ENCODE data around the gene MATN4. TPM values are rescaled to one million over a fixed set of nuclear protein-coding genes. Genes with fewer than 3 reads are reported as not detected.

The MATN4 gene
- total RNA-seq, 1 donor from 2014 or later, result 2.0 TPM

DNA sequence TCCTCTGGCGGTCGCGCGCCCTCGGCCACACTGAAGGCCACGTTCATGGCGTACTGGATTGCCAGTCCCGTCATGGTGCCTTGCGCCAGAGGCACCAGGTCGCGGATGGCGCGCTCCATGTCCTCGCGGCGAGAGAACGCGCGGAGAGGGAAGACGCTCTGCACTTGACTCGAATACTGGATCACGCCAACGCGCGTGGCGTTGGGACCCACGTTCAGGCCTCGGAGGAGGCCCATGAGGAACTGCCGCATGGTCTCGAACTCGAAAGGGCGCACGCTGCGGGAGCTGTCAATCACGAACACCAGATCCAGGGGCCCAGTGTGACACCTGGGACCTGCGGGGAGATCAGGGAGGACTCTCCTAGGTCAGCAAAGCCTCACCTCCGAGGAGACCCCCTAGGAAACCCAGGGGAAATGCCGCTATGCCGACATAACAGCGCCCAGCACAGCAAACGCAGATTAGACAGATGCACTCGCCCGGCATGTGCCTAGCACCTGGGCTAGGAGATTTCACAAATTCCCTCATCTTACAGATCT lies 3.6 kb downstream of the MATN4 start:
- Mint-ChIP-seq H3K4me3 (no peak overlapping the region), H3K27ac (no peak overlapping the region), H3K36me3 (ENCODE audit: low read depth) (peaks cover 12% of the 10 kb centered on the region), H3K9me3 (no peaks in the 10 kb centered on the region), H3K4me1 (ENCODE audit: low read depth) (peaks cover 50% of the 10 kb centered on the region), H3K27me3 (ENCODE audit: insufficient read depth) (peaks cover 3% of the 10 kb centered on the region)
- DNase-seq (ENCODE audit: low spot score), result no peak
- intact Hi-C loops (cut with micrococcal nuclease), result loop anchor here (5.0 to 10.0 kb wide), 2 partner anchors 332 to 450 kb away; no protein-coding TSS in a partner anchor

DNA sequence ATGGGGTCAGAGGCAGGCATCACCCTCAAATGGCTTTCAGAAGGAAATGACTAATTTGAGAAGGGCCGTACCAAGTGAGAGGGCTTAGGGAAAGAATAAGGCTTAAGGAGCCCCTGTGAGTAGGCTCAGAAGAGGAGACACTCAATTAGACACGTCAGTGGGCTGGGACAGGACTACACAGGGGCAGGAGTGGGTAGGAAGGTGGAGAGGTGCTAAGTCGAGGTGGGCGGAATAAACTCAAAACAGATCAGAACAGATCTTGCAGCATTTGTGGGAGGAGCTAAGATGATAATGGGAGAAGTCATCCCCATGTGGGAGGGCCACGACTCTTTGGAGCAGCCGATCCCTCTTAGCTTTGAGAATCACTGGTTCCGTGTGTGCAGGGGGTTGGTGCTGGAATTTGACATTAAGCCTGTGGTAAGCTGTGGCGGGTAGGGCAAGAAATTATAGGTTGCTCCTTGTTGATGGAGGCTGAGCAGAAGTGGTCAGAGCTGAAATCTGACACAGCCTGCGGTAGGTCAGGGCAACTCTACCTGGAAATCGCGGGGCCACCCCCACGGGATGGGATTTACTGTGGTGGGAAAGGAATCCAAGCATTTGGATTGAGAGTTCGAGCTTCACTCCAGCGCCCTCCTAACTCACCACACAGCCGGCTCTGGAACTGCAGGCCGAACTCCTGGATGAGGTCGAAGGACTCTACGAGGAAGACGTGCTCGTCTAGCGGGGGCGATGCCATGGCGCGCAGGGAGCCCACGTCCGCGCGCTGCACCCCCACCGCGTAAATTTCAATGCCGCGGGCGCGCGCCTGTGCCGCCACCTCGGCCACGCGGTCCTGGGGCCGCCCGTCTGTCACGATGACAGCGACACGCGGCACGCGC lies 4.3 kb downstream of the MATN4 start:
- no peak for DNase-seq (ENCODE audit: low spot score)
- intact Hi-C loops (cut with micrococcal nuclease), result loop anchor here (5.0 to 10.0 kb wide), 2 partner anchors 332 to 451 kb away; no protein-coding TSS in a partner anchor
- H3K9me3 Mint-ChIP-seq, result no peaks in the 10 kb centered on the region
- peaks cover 57% of the 10 kb centered on the region for H3K4me1 Mint-ChIP-seq (ENCODE audit: low read depth)
- H3K27ac Mint-ChIP-seq, result peak overlapping the region; percentile 54
- H3K4me3 Mint-ChIP-seq, result peak overlapping the region; percentile 11
- peaks cover 14% of the 10 kb centered on the region for H3K36me3 Mint-ChIP-seq (ENCODE audit: low read depth)
- peaks cover 3% of the 10 kb centered on the region for H3K27me3 Mint-ChIP-seq (ENCODE audit: insufficient read depth)

DNA sequence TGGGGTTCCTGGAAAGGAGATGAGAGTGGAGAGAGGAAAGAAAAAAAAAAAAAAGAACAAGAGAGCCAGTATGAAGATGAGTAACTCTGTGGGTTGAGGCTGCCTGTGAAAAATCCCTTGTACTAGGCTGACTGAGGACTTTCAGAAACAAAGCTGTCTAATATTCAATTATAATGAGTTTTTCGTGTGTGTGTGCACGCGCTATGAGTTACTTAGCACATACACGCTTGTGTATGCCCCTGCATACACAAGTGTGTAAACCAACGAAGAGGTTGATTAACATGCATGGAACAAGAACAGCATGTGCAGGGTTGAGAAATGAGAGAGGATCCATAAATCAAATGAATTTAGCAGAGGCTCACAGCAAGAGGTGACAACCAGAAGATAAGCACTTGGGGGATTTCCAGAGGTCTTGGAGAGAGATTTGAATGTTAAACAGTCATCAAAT lies 6.3 kb downstream of the MATN4 start:
- intact Hi-C loops (cut with micrococcal nuclease), result loop anchor here (1.0 to 10.0 kb wide), 3 partner anchors 9 to 453 kb away; no protein-coding TSS in a partner anchor
- H3K27me3 Mint-ChIP-seq (ENCODE audit: insufficient read depth), result no peaks in the 10 kb centered on the region
- H3K36me3 Mint-ChIP-seq (ENCODE audit: low read depth), result peaks cover 14% of the 10 kb centered on the region
- H3K9me3 Mint-ChIP-seq, result no peaks in the 10 kb centered on the region
- peak overlapping the region; percentile 89 for H3K27ac Mint-ChIP-seq
- peaks cover 49% of the 10 kb centered on the region for H3K4me1 Mint-ChIP-seq (ENCODE audit: low read depth)
- H3K4me3 Mint-ChIP-seq, result peak overlapping the region; percentile 70
- no peak for DNase-seq (ENCODE audit: low spot score)

DNA sequence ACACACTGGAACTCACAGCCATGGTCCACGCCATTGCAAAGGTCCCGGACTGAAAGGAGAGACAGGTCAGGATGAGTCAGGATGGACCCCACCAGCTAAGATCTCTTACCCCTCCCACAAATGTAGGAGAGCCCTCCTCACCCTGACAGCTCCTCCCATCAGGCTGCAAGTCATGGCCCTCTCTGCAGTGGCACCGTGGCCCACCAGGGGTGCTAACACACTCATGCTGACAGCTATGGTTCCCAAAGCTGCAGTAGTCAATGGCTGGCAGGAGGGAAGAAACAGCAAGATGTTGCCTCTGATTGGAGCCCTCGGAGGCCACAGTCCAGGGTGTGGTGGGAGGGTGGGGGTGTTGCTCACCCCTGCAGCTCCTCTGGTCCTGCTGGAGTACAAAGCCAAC lies 7.1 kb downstream of the MATN4 start:
- Mint-ChIP-seq H3K27ac (no peak overlapping the region), H3K4me3 (no peak overlapping the region), H3K4me1 (ENCODE audit: low read depth) (peaks cover 49% of the 10 kb centered on the region), H3K9me3 (no peaks in the 10 kb centered on the region), H3K27me3 (ENCODE audit: insufficient read depth) (no peaks in the 10 kb centered on the region), H3K36me3 (ENCODE audit: low read depth) (peaks cover 17% of the 10 kb centered on the region)
- DNase-seq (ENCODE audit: low spot score), result no peak
- intact Hi-C loops (cut with micrococcal nuclease), result loop anchor here (1.0 to 10.0 kb wide), 3 partner anchors 8 to 454 kb away; no protein-coding TSS in a partner anchor

DNA sequence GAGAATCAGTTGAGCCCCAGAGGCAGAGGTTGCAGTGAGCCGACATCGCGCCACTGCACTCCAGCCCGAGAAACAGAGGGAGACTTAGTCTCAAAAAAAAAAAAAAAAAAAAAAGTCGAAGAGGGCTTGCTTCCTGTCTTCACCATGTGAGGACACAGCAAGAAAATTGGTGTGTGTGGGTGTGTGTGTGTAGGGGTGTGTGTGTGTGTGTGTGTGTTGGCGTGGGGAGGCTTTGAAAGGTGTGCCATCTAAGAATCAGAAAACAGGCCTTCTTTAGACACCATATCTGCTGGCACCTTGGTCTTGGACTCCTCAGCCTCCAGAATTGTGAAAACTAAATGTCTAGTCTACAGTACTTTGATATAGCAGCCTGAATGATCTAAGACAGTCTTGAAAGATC lies 8.3 kb downstream of the MATN4 start:
- Mint-ChIP-seq H3K27ac (no peak overlapping the region), H3K4me1 (ENCODE audit: low read depth) (peaks cover 49% of the 10 kb centered on the region), H3K9me3 (no peaks in the 10 kb centered on the region), H3K4me3 (no peak overlapping the region), H3K36me3 (ENCODE audit: low read depth) (peaks cover 19% of the 10 kb centered on the region), H3K27me3 (ENCODE audit: insufficient read depth) (no peaks in the 10 kb centered on the region)
- DNase-seq (ENCODE audit: low spot score), result no peak
- intact Hi-C loops (cut with micrococcal nuclease), result loop anchor here (5.0 to 10.0 kb wide), 4 partner anchors 327 to 615 kb away; no protein-coding TSS in a partner anchor

DNA sequence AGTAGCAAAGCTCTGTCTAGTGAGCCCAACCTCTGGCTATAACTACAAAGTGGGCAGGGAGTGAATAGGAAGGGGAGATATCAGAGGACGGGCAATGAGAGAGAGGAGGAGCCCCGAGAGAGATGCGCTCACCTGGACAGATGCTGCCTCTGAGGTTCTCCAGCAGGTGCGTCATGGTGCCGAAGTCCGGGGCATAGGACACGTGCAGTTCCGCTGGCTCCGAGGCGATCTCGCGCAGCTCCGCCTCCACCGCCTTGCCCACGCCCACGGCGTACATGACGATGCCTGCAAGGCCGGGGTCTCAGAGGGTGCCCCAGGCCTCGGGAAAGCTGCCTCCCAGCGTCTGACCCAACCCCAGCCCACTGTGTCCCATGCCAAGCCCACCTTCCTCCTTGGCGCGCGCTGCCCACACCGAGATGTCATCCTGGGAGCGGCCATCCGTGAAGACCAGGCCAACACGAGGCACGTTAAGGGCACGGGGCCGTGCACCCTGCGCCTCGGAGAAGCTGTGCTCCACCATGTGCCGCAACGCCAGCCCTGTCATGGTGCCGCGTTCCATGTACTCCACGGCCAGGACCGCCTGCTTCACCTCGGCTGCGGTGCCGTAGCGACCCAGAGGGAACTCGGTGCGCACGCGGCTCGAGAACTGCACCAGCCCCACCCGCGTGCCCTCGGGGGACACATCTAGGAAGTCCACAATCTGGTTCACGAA lies 10.2 kb downstream of the MATN4 start:
- no peak for DNase-seq (ENCODE audit: low spot score)
- intact Hi-C loops (cut with micrococcal nuclease), result loop anchor here (10.0 kb wide), 2 partner anchors 393 to 613 kb away; no protein-coding TSS in a partner anchor

DNA sequence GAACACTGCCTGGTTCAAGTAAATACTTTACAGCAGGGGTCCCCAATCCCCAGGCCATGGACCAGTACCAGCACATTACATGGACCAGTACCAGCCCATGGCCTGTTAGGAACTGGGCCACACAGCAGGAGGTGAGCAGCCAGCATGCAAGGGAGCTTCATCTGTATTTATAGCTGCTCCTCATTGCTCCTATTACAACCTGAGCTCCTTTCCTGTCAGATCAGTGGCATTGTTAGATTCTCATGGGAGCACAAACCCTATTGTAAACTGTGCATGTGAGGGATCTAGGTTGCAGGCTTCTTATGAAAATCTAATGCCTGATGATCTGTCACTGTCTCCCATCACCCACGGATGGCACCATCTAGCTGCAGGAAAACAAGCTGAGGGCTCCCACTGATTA lies 13.4 kb downstream of the MATN4 start:
- Mint-ChIP-seq H3K36me3 (ENCODE audit: low read depth) (peaks cover 11% of the 10 kb centered on the region), H3K4me3 (no peak overlapping the region), H3K27me3 (ENCODE audit: insufficient read depth) (peaks cover 19% of the 10 kb centered on the region), H3K4me1 (ENCODE audit: low read depth) (peaks cover 13% of the 10 kb centered on the region), H3K9me3 (no peaks in the 10 kb centered on the region), H3K27ac (no peak overlapping the region)
- intact Hi-C loops (cut with micrococcal nuclease), result loop anchor here (2.0 to 10.0 kb wide), 3 partner anchors 16 to 610 kb away; no protein-coding TSS in a partner anchor
- no peak for DNase-seq (ENCODE audit: low spot score)

More for the DNA sequence above, 10.2 kb downstream of the MATN4 start:
- Mint-ChIP-seq H3K4me1 (ENCODE audit: low read depth) (peaks cover 43% of the 10 kb centered on the region), H3K9me3 (no peaks in the 10 kb centered on the region), H3K27me3 (ENCODE audit: insufficient read depth) (peaks cover 4% of the 10 kb centered on the region), H3K36me3 (ENCODE audit: low read depth) (peaks cover 14% of the 10 kb centered on the region), H3K4me3 (no peak overlapping the region), H3K27ac (no peak overlapping the region)

DNA sequence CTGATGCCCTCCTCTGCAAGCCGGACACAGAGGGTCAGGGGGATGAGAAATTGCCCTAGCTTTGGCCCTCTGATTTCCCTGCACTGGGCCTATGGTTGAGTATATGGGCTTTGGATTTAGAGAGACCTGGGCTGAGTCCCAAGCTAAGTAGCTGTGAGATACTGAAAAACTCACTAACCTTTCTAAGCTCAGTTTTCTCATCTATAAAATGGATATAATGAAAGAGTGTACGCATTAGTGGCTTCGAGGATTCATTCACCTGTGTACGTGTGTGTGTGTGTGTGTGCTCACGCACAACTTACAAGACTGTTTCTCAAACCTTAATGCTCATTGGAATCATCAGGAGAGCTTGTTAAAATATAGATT lies 14.1 kb downstream of the MATN4 start:
- Mint-ChIP-seq H3K36me3 (ENCODE audit: low read depth) (peaks cover 8% of the 10 kb centered on the region), H3K27me3 (ENCODE audit: insufficient read depth) (peaks cover 22% of the 10 kb centered on the region), H3K4me1 (ENCODE audit: low read depth) (peaks cover 7% of the 10 kb centered on the region), H3K4me3 (peak overlapping the region; percentile 76), H3K27ac (no peak overlapping the region), H3K9me3 (no peaks in the 10 kb centered on the region)
- intact Hi-C loops (cut with micrococcal nuclease), result loop anchor here (2.0 to 10.0 kb wide), 3 partner anchors 17 to 609 kb away; no protein-coding TSS in a partner anchor
- DNase-seq (ENCODE audit: low spot score), result no peak

DNA sequence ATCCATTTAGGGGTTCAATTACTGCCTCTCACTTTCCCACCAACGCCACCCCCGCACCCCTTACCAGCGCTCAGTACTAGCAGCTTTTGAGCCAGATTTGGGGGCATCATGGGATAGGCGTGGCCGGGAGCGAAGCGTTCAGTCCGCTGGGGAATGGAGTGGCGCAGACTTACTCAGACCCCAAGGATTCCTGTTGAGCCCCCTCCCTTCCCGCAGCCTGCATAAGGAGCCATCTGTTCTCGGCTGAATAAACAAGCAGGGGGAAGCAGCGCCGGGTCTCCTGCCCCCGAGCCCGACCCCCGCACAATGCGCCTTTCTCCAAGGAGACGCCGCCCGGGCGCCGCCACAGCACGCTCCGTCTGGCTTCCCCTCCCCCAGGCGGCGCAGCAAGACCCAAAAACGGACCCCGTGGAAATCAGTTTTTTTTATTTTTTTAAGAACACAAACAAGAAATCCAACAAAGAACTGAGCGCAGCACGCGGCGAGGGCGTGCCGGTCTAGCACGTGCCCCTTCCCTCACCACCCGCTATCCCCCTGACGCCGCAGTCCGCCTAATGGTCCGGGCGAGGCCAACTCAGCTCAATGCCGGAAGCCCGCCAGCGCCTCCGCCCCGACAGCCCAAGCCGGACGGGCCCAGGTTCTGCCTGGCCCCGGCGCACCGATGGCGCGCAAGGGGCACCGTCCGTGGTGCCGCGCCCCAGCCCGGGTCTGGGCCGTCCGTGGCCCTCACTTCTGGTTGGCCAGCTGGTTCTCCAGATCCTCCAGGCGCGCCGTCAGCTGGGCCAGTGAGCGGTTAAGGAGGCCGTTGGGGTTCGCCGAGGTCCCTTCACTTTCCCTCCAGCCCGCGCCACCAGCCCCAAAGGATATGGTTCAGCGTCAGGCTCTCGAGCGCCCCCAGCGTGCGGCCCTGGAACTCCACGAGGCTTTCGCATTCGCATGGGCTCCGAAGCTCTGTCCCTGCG lies 14.8 kb downstream of the MATN4 start:
- intact Hi-C loops (cut with micrococcal nuclease), result loop anchor here (1.0 to 10.0 kb wide), 4 partner anchors 8 to 609 kb away; no protein-coding TSS in a partner anchor
- peak; percentile 78 for DNase-seq (ENCODE audit: low spot score)
- H3K36me3 Mint-ChIP-seq (ENCODE audit: low read depth), result peaks cover 8% of the 10 kb centered on the region

DNA sequence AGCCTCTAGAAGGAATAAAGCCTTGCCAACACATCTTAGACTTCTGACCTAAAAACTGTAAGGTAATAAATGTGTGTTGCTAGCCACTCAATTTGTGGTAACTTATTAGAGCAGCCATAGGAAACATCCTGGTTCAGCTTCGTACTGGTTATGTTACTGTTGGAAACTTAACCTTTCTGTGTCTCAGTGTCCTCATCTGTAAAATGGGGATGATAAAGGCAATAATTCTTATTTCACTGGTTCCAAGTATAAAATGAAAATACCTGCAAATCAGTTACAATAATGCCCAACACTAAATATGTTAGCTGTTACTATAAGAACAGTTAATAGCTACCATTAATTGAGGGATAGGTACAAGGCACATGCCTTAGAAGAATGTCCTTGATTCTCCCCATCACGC lies 15.8 kb downstream of the MATN4 start:
- peaks cover 24% of the 10 kb centered on the region for H3K27me3 Mint-ChIP-seq (ENCODE audit: insufficient read depth)
- intact Hi-C loops (cut with micrococcal nuclease), result loop anchor here (10.0 kb wide), 2 partner anchors 388 to 608 kb away; no protein-coding TSS in a partner anchor
- H3K9me3 Mint-ChIP-seq, result no peaks in the 10 kb centered on the region
- H3K27ac Mint-ChIP-seq, result no peak overlapping the region
- H3K36me3 Mint-ChIP-seq (ENCODE audit: low read depth), result peaks cover 8% of the 10 kb centered on the region
- H3K4me3 Mint-ChIP-seq, result peak overlapping the region; percentile 63
- DNase-seq (ENCODE audit: low spot score), result no peak
- H3K4me1 Mint-ChIP-seq (ENCODE audit: low read depth), result peaks cover 5% of the 10 kb centered on the region

More for the DNA sequence above, 14.8 kb downstream of the MATN4 start:
- Mint-ChIP-seq H3K4me3 (peak overlapping the region; percentile 76), H3K9me3 (no peaks in the 10 kb centered on the region), H3K27me3 (ENCODE audit: insufficient read depth) (peaks cover 22% of the 10 kb centered on the region), H3K4me1 (ENCODE audit: low read depth) (peaks cover 5% of the 10 kb centered on the region), H3K27ac (no peak overlapping the region)

DNA sequence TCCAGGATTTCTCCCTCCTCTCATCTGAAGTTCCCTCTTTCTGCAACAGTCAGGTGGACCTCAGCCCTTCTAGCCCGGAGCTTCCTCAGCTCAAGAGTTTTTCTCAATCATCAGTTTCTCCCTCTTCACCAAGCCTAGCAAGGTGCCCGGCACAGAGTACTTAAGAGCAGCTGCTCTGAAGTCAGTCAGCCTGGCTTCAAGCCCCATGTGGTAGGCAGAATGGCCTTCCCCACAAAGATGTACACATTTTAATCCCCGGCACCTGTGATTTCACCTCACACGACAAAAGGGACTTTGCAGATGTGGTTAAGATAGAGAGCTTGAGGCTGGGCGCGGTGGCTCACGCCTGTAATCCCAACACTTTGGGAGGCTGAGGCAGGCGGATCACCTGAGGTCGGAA lies 16.6 kb downstream of the MATN4 start:
- H3K27ac Mint-ChIP-seq, result no peak overlapping the region

More for the DNA sequence above, 16.6 kb downstream of the MATN4 start:
- peak overlapping the region; percentile 6 for H3K4me3 Mint-ChIP-seq
- peaks cover 5% of the 10 kb centered on the region for H3K4me1 Mint-ChIP-seq (ENCODE audit: low read depth)
- no peak for DNase-seq (ENCODE audit: low spot score)
- intact Hi-C loops (cut with micrococcal nuclease), result loop anchor here (1.0 to 10.0 kb wide), 5 partner anchors 153 to 607 kb away; no protein-coding TSS in a partner anchor
- H3K27me3 Mint-ChIP-seq (ENCODE audit: insufficient read depth), result peaks cover 27% of the 10 kb centered on the region
- H3K9me3 Mint-ChIP-seq, result no peaks in the 10 kb centered on the region
- H3K36me3 Mint-ChIP-seq (ENCODE audit: low read depth), result peaks cover 8% of the 10 kb centered on the region
